H1 (cell line): Measurements from ENCODE around the gene KIFC1. TPM values are rescaled to one million over a fixed set of nuclear protein-coding genes. Genes with fewer than 3 reads are reported as not detected.

ENCODE experiments used
- CTCF ChIA-PET: fragments of 300-600 bp; sonication (Branson Sonifier 250); formaldehyde crosslinking; loops from one replicate; lab custom pipeline; 2021; ENCODE audit not compliant: partially characterized antibody; lab: Charles Lee
- POLR2A ChIA-PET: fragments of 300-600 bp; sonication (Branson Sonifier 250); formaldehyde crosslinking; loops from one replicate; lab custom pipeline; 2021; ENCODE audit warnings: inconsistent platforms; ENCODE audit not compliant: partially characterized antibody; lab: Charles Lee
- DNase-seq, 2 experiments: peaks; one replicate each; pipeline versions ENCODE4 v3.0.0 to v3.0.0-alpha.2; 2010 to 2022; ENCODE audit warnings: low spot score in 2 of 2, low read depth in 1 of 2, mixed read lengths in 1 of 2
- FAIRE-seq: peaks from 2 replicates; lab custom pipeline; 2011; peaks lifted over from hg19 to GRCh38; lab: Jason Lieb, UNC
- H2AFZ ChIP-seq: 2 replicates; pipeline ENCODE4 v1.8.1; 2012; ENCODE audit warnings: low read length, inconsistent platforms
- H2AK5ac ChIP-seq: 2 replicates; pipeline ENCODE4 v1.6.1; 2013; ENCODE audit warnings: low read depth, low read length
- H2BK120ac ChIP-seq: replicated peaks from 2 replicates; pipeline ENCODE3; 2013; ENCODE audit warnings: low read depth, low read length, inconsistent platforms
- H2BK12ac ChIP-seq: 2 replicates; pipeline ENCODE4 v1.6.1; 2013; ENCODE audit warnings: low read depth, low read length
- H2BK15ac ChIP-seq: 2 replicates; pipeline ENCODE4 v1.6.1; 2013; ENCODE audit warnings: low read length
- H2BK20ac ChIP-seq: 2 replicates; pipeline ENCODE4 v1.6.1; 2013; ENCODE audit warnings: low read length
- H2BK5ac ChIP-seq: 2 replicates; pipeline ENCODE4 v1.6.1; 2013; ENCODE audit warnings: low read depth, low read length
- H3K14ac ChIP-seq: 2 replicates; pipeline ENCODE4 v1.6.1; 2013; ENCODE audit warnings: inconsistent platforms; ENCODE audit not compliant: insufficient read length
- H3K18ac ChIP-seq: 2 replicates; pipeline ENCODE4 v1.6.1; 2013; ENCODE audit warnings: low read length; ENCODE audit errors: extremely low read depth
- H3K23ac ChIP-seq: 2 replicates; pipeline ENCODE4 v1.6.1; 2013; ENCODE audit warnings: inconsistent platforms; ENCODE audit not compliant: insufficient read length
- H3K23me2 ChIP-seq: 2 replicates; pipeline ENCODE4 v1.6.1; 2013; ENCODE audit warnings: low read depth, low read length
- H3K27ac ChIP-seq: 2 replicates; pipeline ENCODE4 v1.6.1; 2011; ENCODE audit warnings: low read depth, low read length, inconsistent platforms
- H3K27me3 ChIP-seq, 4 experiments: replicated peaks in 1 of 4; 1 replicate in 1 of 4; 2 replicates in 3 of 4; pipeline versions ENCODE4 v1.6.1 to v1.8.1; 2011 to 2013; ENCODE audit warnings: low read length in 3 of 4, mild to moderate bottlenecking in 3 of 4, inconsistent platforms in 2 of 4, mixed read lengths in 2 of 4, moderate library complexity in 1 of 4; ENCODE audit not compliant: control insufficient read depth in 3 of 4, insufficient read depth in 3 of 4; ENCODE audit errors: extremely low read depth in 1 of 4
- H3K36me3 ChIP-seq, 4 experiments: 2 replicates each; pipeline versions ENCODE4 v1.6.1 to v1.8.1; 2011 to 2013; ENCODE audit warnings: mild to moderate bottlenecking in 4 of 4, low read length in 3 of 4, moderate library complexity in 2 of 4, control low read depth in 1 of 4, inconsistent platforms in 1 of 4; ENCODE audit not compliant: insufficient read depth in 4 of 4, control insufficient read depth in 2 of 4
- H3K4ac ChIP-seq: replicated peaks from 2 replicates; pipeline ENCODE3; 2013; ENCODE audit warnings: low read length, low read depth, mixed read lengths, inconsistent platforms; ENCODE audit not compliant: insufficient read length
- H3K4me1 ChIP-seq, 4 experiments: replicated peaks in 1 of 4; 1 replicate in 1 of 4; 2 replicates in 3 of 4; pipeline versions ENCODE4 v1.6.1 to v1.8.1; 2011 to 2013; ENCODE audit warnings: low read length in 3 of 4, inconsistent platforms in 2 of 4, mixed read lengths in 1 of 4; ENCODE audit not compliant: insufficient read depth in 4 of 4, control insufficient read depth in 3 of 4
- H3K4me2 ChIP-seq, 2 experiments: 2 replicates each; pipeline versions ENCODE4 v1.6.1 to v1.8.1; 2011 to 2013; ENCODE audit warnings: low read depth in 2 of 2, low read length in 2 of 2, control low read depth in 1 of 2, inconsistent platforms in 1 of 2, mild to moderate bottlenecking in 1 of 2; ENCODE audit not compliant: insufficient read depth in 1 of 2
- H3K4me3 ChIP-seq, 4 experiments: fragments of 200-600, 300-600 bp in 1 of 4; sonication (generic), shearing (Covaris generic), sonication (Bioruptor Twin) in 1 of 4; 2 replicates each; pipeline versions ENCODE4 v1.5.1 to v1.8.1; 2011 to 2016; ENCODE audit warnings: low read length in 4 of 4, low read depth in 3 of 4, control low read depth in 2 of 4, inconsistent platforms in 2 of 4, mild to moderate bottlenecking in 2 of 4, mixed read lengths in 1 of 4, moderate library complexity in 1 of 4; ENCODE audit not compliant: insufficient read depth in 2 of 4; ENCODE audit errors: extremely low read depth in 1 of 4
- H3K56ac ChIP-seq: replicated peaks from 2 replicates; pipeline ENCODE3; 2013; ENCODE audit warnings: low read depth, mild to moderate bottlenecking, mixed read lengths, low read length, inconsistent platforms; ENCODE audit not compliant: insufficient read length
- H3K79me1 ChIP-seq: 2 replicates; pipeline ENCODE4 v1.6.1; 2013; ENCODE audit warnings: low read depth, low read length, control low read depth
- H3K79me2 ChIP-seq, 2 experiments: 2 replicates each; pipeline versions ENCODE4 v1.6.1 to v1.8.1; 2012 to 2013; ENCODE audit warnings: low read length in 2 of 2, mild to moderate bottlenecking in 2 of 2, inconsistent platforms in 1 of 2; ENCODE audit not compliant: insufficient read depth in 2 of 2, control insufficient read depth in 1 of 2
- H3K9ac ChIP-seq, 4 experiments: replicated peaks in 1 of 4; 1 replicate in 1 of 4; 2 replicates in 3 of 4; pipeline versions ENCODE4 v1.6.1 to v1.8.1; 2011 to 2013; ENCODE audit warnings: low read depth in 3 of 4, low read length in 3 of 4, control low read depth in 2 of 4, mild to moderate bottlenecking in 2 of 4, moderate library complexity in 2 of 4, inconsistent platforms in 1 of 4; ENCODE audit errors: extremely low read depth in 1 of 4
- H3K9me3 ChIP-seq, 2 experiments: 2 replicates each; pipeline versions ENCODE4 v1.6.1 to v1.8.1; 2012 to 2013; ENCODE audit warnings: mild to moderate bottlenecking in 2 of 2, moderate library complexity in 2 of 2, control low read depth in 1 of 2, inconsistent platforms in 1 of 2, low read depth in 1 of 2, low read length in 1 of 2, mixed read lengths in 1 of 2; ENCODE audit not compliant: insufficient read depth in 2 of 2
- H4K20me1 ChIP-seq, 2 experiments: replicated peaks in 1 of 2; 2 replicates each; pipeline versions ENCODE3 to v1.8.1; 2011 to 2013; ENCODE audit warnings: inconsistent platforms in 2 of 2, low read length in 2 of 2, mild to moderate bottlenecking in 1 of 2; ENCODE audit not compliant: insufficient read depth in 2 of 2, control insufficient read depth in 1 of 2
- H4K5ac ChIP-seq: 2 replicates; pipeline ENCODE4 v1.6.1; 2013; ENCODE audit warnings: low read length, low read depth, mixed read lengths, inconsistent platforms; ENCODE audit not compliant: insufficient read length
- H4K8ac ChIP-seq: 2 replicates; pipeline ENCODE4 v1.8.0; 2013; ENCODE audit warnings: mild to moderate bottlenecking, moderate library complexity, low read length, inconsistent platforms; ENCODE audit not compliant: insufficient read depth; ENCODE audit errors: extremely low read depth
- H4K91ac ChIP-seq: replicated peaks from 2 replicates; pipeline ENCODE3; 2013; ENCODE audit warnings: low read length, mixed read lengths, inconsistent platforms; ENCODE audit not compliant: insufficient read length
- BACH1 ChIP-seq: IDR thresholded peaks from 2 replicates; pipeline ENCODE4 v1.6.1; 2012; ENCODE audit warnings: low read length, improper control_type of control experiment
- HDAC2 ChIP-seq, 2 experiments: fragments of 300-600 bp in 1 of 2; sonication (generic) in 1 of 2; IDR thresholded peaks; 2 replicates each; pipeline ENCODE4 v1.6.1; 2011 to 2012; ENCODE audit warnings: low read depth in 2 of 2, low read length in 2 of 2, mild to moderate bottlenecking in 2 of 2, moderate library complexity in 2 of 2, borderline replicate concordance in 1 of 2, inconsistent platforms in 1 of 2
- WGBS, 2 experiments: shearing (Covaris generic) in 1 of 2; methylation state at CpG; one replicate each; pipeline versions ENCODE4 v1.1.6 to v1.1.7; 2013 to 2015; ENCODE audit warnings: low lambda C conversion rate in 2 of 2, mixed read lengths in 2 of 2, inconsistent platforms in 1 of 2, low coverage in 1 of 2, missing lambda C conversion rate in 1 of 2; ENCODE audit not compliant: insufficient replicate concordance in 2 of 2, insufficient coverage in 1 of 2, insufficient read length in 1 of 2; ENCODE audit errors: extremely low coverage in 1 of 2, missing lambda C conversion rate in 1 of 2; 5-methylcytosine and 5-hydroxymethylcytosine counted together
- polyA plus RNA-seq, 7 experiments: library from polyadenylated mRNA; depleted of rRNA in 3 of 7; stranded (reverse) in 5 of 7; unstranded in 2 of 7; fragments of >200 nt in 5 of 7; fragments of 200-250 nt in 2 of 7; gene quantifications; 1 replicate in 5 of 7; 2 replicates in 1 of 7; 4 replicates in 1 of 7; pipeline versions ENCODE4 v1.2.1 to v1.2.3, GENCODE V29; 2011 to 2013; ENCODE audit warnings: missing spikeins in 2 of 7, mixed read lengths in 2 of 7
- total RNA-seq: library from RNA; stranded (reverse); fragmentation: NEBNext Ultra II Directional; extraction: Animal tissue kit (Norgen Biotek cat#: 25700); gene quantifications from 2 replicates; pipeline ENCODE4 v1.2.1, GENCODE V29; 2021

KIFC1 gene
- total and polyA plus RNA-seq, 2 of the 8 experiments (the other 6 are each of a cell fraction or from before 2014, with no cell fraction given): 46.6 to 64.3 TPM

DNA sequence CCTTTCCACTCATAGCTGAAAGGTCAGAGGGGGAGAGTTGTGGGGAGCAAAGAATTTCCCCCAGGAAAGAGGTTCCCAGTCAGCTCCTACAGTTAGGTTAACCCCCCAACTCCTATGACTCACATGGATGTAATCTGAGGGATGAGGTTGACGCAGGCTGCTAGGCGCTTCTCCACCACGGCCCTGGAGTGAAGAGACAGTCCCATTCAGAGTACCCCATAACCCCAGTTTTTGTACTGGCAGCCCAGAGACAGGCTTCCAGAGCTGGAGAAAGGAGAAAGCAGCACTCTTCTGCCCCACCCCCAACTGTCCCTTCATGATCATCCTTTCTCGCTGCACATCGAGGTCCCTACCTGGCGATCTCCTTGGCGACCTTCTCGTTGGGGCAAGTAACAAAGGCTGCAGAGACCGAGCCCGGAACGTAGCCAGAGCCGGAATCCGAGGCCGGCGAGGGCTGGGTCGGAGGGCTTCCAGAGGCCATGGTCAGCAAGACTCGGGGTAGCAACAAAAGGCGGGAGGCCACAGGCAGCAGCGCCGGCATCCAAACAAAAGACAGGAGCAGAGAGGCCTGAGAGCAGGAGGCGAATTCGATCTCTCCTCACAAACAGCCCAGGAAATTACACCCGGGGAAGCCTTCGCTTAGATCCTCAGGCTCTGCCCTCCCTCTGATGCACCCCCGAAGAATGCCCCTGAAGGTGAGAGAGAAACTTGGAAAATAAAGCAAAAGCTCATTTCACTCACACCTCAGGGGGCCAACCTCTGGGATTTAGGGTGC, 25.7 kb downstream of the KIFC1 start:
- Histone ChIP-seq H2BK5ac (peak overlapping the region; percentile 81), H2BK12ac (no peak overlapping the region), H2AK5ac (0 out of 2 replicates have a peak overlapping the region, but pooled peaks have one; percentile 66), H4K91ac (peak overlapping the region; percentile 45), H3K4me1 (peaks cover 8 to 34% (median 15%) of the 10 kb centered on the region in 4 experiments), H3K79me2 (peaks cover 19 to 48% of the 10 kb centered on the region in 2 experiments), H2BK20ac (no peak overlapping the region), H3K9ac (peak overlapping the region; percentile 75 to 89 (median 86)), H2AFZ (no peak overlapping the region; the same call in 1 of the 2 replicates), H3K27me3 (no peaks in the 10 kb centered on the region), H2BK120ac (no peak overlapping the region), H3K9me3 (no peaks in the 10 kb centered on the region), H4K20me1 (peaks cover 4 to 17% of the 10 kb centered on the region in 2 experiments), H3K4me3 (peak overlapping the region; percentile 75 to 99 (median 93)), H3K56ac (peak overlapping the region; percentile 43), H3K18ac (peak overlapping the region; percentile 72), H3K23ac (no peak overlapping the region), H4K5ac (peak overlapping the region; percentile 19), H3K79me1 (peaks cover 12% of the 10 kb centered on the region; the same call in 1 of the 2 replicates), H2BK15ac (no peak overlapping the region), H3K27ac (peak overlapping the region; percentile 79), H4K8ac (peak overlapping the region; percentile 76; the same call in 1 of the 2 replicates), H3K23me2 (peaks cover 21% of the 10 kb centered on the region), H3K36me3 (peaks cover 7 to 43% (median 29%) of the 10 kb centered on the region in 4 experiments; a peak in 7 of 8 replicates), H3K4me2 (peak overlapping the region; percentile 89 to 93), H3K4ac (no peak overlapping the region), H3K14ac (no peak overlapping the region)
- POLR2A ChIA-PET: interaction anchor here (0.6 to 4.4 kb wide), 10 partner anchors 9 to 212 kb away, joined by 3 to 82 read pairs (median 6); partner anchors contain the start of genes B3GALT4, RPS18, VPS52 and ZBTB9
- FAIRE-seq: no peak
- 2% methylated on average over 25 of the region's 25 CpGs; no CpG with 5 or more reads in 1 of the 2 experiments for WGBS, 2 experiments
- CTCF ChIA-PET: interaction anchor here (1.3 to 5.7 kb wide), 3 partner anchors 8 to 120 kb away, joined by 3 to 37 read pairs (median 4); no protein-coding TSS in a partner anchor
- DNase-seq: no peak
- TF ChIP-seq HDAC2 (IDR thresholded peaks at IDR 0.05; ENCODE audit: borderline replicate concordance in 1 of 2, low read depth in 2 of 2, low read length in 2 of 2) (peak in 1 of 2 experiments; percentile 74; a peak in 1 of 4 replicates), BACH1 (no peak)
